HG02970 (cell line): ENCODE results near the gene VASH2.

Experiments
- ATAC-seq: cut with Tn5 transposase; IDR thresholded peaks from one replicate; pipeline ENCODE4 v1.9.1; 2021; ENCODE audit warnings: mild to moderate bottlenecking, moderate library complexity, moderate number of reproducible peaks; ENCODE audit not compliant: unreplicated experiment, low FRiP score

The VASH2 gene

GRCh38 chr1:212928323-212929291 lies 21.7 kb upstream of the VASH2 start:
- no peak for ATAC-seq

DNA sequence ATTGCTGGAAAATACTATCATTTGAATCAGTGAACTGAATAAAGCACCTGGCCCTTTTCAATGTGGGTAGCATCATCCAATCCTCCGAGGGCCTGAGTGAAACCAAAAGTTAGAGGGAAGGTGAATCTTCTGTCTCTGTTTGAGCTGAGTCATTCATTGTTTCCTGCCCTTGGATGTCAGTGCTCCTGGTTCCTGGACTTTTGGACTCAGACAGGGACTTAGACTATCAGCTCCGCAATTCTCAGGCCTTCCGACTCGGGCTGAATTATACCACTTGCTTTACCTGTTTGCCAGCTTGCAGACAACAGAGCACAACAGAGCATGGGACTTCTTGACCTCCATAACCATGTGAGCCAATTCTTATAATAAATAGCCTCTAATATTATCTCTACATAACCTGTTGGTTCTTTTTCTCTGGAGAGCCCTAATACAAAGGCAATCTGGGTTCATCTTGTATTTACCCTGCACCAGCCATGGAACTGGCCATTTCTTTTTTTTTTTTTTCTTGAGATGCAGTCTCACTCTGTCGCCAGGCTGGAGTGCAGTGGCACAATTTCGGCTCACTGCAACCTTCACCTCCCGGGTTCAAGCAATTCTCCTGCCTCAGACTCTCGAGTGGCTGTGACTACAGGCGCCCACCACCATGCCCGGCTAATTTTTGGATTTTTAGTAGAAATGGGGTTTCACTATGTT lies 19.2 kb upstream of the VASH2 start:
- no peak for ATAC-seq

GRCh38 chr1:212933815-212934471 lies 16.4 kb upstream of the VASH2 start:
- ATAC-seq = no peak

DNA sequence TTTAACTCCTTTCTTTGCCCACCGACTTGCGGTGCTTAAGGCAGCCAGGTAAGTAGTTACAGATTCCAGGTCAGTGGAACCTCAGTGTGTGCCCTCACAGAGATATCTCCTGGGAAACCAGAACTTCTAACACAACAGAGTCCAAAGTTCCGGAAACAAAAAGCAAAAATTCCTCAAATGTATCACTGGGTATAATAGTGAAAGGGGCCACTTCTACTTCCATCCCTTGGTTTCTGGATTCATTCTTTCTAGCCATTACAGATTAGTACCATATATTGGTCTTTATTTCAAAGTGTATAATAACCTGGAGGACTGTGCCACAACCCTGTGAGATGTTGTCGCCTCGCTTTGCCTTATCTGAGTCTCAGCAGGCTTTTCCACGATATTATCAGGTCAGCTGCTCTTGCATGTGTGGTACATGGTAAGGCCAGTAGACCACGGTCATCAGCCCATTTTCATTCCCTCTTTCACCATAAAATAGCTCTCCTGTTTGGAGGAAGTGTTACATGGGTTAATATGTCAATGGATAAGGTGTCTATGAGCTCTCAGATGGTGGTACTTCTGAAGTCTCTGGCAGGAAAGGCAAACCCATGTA lies 14.9 kb upstream of the VASH2 start:
- no peak for ATAC-seq

DNA sequence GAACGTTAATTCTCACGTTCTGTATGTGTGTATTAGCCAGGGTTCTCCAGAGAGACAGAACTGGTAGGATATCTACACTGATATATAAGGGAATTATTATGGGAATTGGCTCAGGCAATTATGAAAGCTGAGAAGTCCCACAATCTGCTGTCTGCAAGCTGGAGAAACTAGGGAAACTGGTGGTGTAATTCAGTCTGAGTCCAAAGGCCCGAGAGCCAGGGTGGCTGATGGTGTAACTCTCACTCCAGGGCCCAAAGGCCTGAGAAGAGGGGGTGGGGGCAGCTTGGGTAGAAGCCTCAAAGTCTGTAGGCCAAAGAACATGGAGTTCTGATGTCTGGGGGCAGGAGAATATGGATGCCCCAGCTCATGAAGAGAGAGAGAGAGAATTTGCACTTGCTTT lies 13.3 kb upstream of the VASH2 start:
- ATAC-seq = no peak

DNA sequence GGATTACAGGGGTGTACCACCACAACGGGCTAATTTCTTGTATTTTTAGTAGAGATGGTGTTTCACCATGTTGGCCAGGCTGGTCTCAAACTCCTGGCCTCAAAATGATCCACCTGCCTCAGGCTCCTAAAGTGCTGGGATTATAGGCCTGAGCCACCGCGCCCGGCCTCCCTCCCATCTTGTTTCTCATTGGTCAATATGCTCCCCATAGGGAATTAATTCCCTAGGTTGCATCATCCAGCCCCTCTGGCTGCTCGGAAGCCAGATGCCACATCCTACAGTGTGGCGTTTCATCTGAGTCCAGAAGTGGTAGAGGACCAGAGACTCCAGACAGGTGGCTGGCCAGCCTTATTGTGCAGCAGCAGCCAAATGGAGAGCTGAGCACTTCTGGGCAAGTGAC lies 11.5 kb upstream of the VASH2 start:
- ATAC-seq = no peak

DNA sequence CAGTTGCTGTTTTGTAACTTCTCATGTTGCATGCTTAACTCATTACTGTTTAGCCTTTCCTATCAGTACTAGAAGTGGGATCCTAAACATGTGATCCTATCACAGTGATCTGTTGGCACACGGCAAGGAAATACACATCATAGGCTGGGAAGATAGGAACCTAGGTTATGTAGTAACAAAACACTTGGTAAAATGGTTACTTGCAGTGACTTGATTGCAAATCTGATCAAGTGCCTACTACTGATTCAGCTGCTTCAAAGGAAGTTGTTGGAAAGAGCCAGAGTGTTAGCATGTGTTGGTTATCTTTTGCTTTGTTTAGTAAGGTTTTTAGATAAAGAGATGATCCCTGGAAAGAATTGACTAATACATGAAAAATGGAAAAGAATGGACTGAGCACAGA lies 8.9 kb upstream of the VASH2 start:
- ATAC-seq = no peak

- no peak for ATAC-seq
Observed at GRCh38 chr1:212942679-212943392, 7.5 kb upstream of the VASH2 start.

DNA sequence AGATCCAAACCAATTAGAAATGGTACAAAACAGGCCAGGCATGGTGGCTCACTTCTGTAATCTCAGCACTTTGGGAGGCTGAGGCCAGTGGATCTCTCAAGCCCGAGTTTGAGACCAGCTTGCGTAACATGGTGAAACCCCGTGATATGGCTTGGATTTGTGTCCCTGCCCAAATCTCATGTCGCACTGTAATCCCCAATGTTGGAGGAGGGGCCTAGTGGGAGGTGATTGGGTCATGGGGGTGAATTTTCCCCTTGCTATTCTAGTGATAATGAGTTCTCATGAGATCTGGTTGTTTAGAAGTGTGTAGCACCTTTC lies 7.0 kb upstream of the VASH2 start:
- ATAC-seq = no peak

- ATAC-seq = no peak
Observed at GRCh38 chr1:212944229-212944901, 6.0 kb upstream of the VASH2 start.

DNA sequence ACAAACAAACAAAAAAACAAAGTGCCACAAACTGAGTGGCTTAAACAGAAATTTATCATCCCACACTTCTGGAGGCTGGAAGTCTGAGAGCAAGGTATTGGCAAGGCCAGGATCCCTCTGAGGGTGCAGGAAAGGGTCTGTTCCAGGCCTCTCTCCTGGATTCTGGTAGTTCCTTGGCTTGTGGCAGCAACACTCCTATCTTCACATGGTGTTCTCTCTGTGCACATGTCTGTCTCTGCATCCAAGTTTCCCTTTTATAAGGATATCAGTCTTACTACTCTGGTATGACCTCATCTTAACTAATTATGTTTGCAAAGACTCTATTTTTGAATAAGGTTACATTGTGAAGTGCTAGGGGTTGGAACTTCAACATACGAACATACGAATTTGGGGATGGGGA lies 5.3 kb upstream of the VASH2 start:
- no peak for ATAC-seq

DNA sequence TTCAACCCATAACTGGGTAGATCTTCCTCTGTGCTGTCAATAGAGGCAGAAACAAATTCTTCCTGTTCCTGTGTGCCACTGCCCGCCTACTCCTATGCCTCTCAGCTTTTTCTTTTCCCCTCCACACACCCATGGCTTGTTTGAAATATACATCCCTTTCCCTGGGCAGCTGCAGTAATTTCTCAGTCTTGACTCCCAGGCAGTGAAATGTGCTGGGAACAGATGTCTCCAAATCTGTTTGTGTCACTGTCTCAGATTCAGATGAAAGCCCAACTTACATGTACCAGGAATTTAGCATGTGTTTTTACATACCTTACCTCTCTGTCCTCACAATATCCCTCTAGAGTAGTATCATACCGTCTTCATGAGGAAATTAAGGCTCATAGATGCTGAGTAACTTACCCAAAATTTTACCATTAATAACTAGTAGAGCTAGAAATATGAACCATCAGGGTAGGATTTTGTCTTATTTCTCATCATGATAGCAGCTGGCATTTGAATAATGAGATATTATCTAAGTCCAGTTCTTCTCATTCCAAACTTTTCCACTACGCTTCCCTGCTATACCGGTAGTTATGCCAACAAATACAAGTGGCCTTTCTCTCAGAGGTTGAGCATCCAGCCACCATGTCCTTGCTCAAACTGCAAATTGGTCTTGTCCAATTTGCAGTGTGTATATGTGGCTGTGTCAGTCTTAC lies 4.7 kb upstream of the VASH2 start:
- ATAC-seq = no peak

- ATAC-seq = no peak
Observed at GRCh38 chr1:212946872-212947271, 3.5 kb upstream of the VASH2 start.

GRCh38 chr1:212949771-212950170 lies 570 bp upstream of the VASH2 start:
- ATAC-seq = no peak

- no peak for ATAC-seq
Observed at GRCh38 chr1:212951126-212951946, 995 bp downstream of the VASH2 start.

DNA sequence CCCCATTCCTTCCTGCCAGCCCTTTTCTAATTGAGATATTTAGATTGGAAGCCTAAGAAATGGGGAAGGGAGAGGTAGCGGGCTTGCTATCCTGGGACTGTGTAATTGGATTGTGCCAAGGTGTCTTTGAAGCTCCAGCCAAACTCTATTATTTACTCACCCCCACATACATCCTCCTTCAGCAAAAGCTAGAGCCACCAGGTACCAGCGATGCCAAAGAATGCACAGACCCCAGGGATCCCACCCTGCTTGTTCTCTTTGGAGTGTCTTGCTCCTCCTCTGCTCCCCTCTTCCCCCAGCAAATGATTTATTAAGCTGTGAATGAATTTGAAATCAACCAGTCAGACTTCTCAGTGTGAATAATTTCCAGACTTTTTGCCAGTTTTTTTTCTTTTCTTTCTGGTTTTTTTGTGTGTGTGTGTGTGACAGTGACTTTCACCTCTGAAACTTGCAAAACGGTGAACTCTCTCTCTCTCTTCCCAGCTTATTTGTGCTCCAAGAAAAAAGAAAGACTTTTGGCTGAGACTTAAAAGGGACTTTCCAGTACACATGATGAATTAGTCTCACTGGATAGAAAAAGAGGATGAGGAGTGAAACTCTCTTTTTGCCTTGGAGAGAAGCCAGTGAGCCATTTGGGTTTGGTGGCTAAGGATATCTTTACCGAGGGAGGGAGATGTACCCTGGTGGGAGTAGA lies 1.8 kb downstream of the VASH2 start:
- ATAC-seq = no peak

- ATAC-seq = no peak
Observed at GRCh38 chr1:212952641-212952976, 2.3 kb downstream of the VASH2 start.

DNA sequence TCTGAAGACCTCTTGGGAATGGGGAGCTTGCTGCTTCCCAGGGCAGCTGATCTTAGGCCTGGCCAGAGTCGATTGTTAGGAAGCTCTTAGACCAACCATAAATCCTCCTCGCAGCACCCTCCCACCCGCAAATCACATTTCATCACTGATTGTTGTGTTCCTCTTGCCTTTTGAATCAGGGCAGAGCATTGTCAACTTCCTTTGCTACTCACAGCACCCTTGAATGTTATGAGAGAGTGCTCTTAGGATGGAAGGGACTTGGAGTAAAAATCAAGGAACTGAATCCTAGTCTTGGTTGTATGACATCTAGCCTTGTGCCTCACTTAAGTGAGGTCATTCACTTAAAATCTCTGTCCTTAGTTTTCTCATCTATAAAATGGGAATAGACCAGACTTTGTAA lies 3.0 kb downstream of the VASH2 start:
- ATAC-seq = no peak
